ENCODE data around the gene HDAC8. TPM values are rescaled to one million over a fixed set of nuclear protein-coding genes. Genes with fewer than 3 reads are reported as not detected.
A peak's percentile ranks its signal among the peaks of the same experiment; 100 is the strongest.
"Not testable (repeated sequence)": the region's sequence is repeated elsewhere in the genome, so short reads cannot be mapped to it uniquely, and the experiment has no call there.

The HDAC8 gene
- total RNA-seq, 1 experiment from 2014 or later = 26.7 TPM

- Mint-ChIP-seq H3K9me3 (ENCODE audit: unreplicated experiment) (no peaks in the 10 kb centered on the region), H3K36me3 (ENCODE audit: insufficient read depth, unreplicated experiment) (peaks cover 37% of the 10 kb centered on the region), H3K27me3 (ENCODE audit: insufficient read depth, unreplicated experiment) (peaks cover 49% of the 10 kb centered on the region), H3K4me1 (ENCODE audit: insufficient read depth, unreplicated experiment) (no peaks in the 10 kb centered on the region), H3K4me3 (ENCODE audit: unreplicated experiment) (no peak overlapping the region), H3K27ac (ENCODE audit: low read depth, unreplicated experiment) (no peak overlapping the region)
- intact Hi-C loops (cut with micrococcal nuclease) = no loop called here
- TF ChIP-seq CTCF (IDR thresholded peaks at IDR 0.05; ENCODE audit: unreplicated experiment) = peak; percentile 21
- ChIA-PET CTCF (interaction anchor here (0.5 to 1.7 kb wide), 4 partner anchors 15 to 321 kb away, joined by 3 to 6 read pairs (median 4); no protein-coding TSS in a partner anchor), POLR2A (interaction anchor here (0.5 to 0.8 kb wide), 2 partner anchors 23 to 1107 kb away, joined by 3 read pairs; no protein-coding TSS in a partner anchor)
- peak; percentile 60 for DNase-seq (ENCODE audit: unreplicated experiment)
- BruUV-seq (replicated peaks) = no TSS peak
These were observed 2.9 kb downstream of the HDAC8 start for GRCh38 chrX:72569786-72570185.

- peaks cover 43% of the 10 kb centered on the region for H3K36me3 Mint-ChIP-seq (ENCODE audit: insufficient read depth, unreplicated experiment)
- no peak for DNase-seq (ENCODE audit: unreplicated experiment)
- peaks cover 43% of the 10 kb centered on the region for H3K27me3 Mint-ChIP-seq (ENCODE audit: insufficient read depth, unreplicated experiment)
- intact Hi-C loops (cut with micrococcal nuclease) = no loop called here
- BruUV-seq (replicated peaks) = no TSS peak
- CTCF ChIA-PET = interaction anchor here (0.6 to 1.7 kb wide), 2 partner anchors 13 to 14 kb away, joined by 3 to 6 read pairs; no protein-coding TSS in a partner anchor
- POLR2A ChIA-PET = no interaction called here
- no peaks in the 10 kb centered on the region for H3K9me3 Mint-ChIP-seq (ENCODE audit: unreplicated experiment)
- no peak overlapping the region for H3K27ac Mint-ChIP-seq (ENCODE audit: low read depth, unreplicated experiment)
- TF ChIP-seq CTCF (IDR thresholded peaks at IDR 0.05; ENCODE audit: unreplicated experiment) = no peak
- no peaks in the 10 kb centered on the region for H3K4me1 Mint-ChIP-seq (ENCODE audit: insufficient read depth, unreplicated experiment)
- H3K4me3 Mint-ChIP-seq (ENCODE audit: unreplicated experiment) = no peak overlapping the region
These were observed 4.1 kb downstream of the HDAC8 start for GRCh38 chrX:72568406-72569092.

GRCh38 chrX:72566448-72566847, 6.2 kb downstream of the HDAC8 start:
- Mint-ChIP-seq H3K4me1 (ENCODE audit: insufficient read depth, unreplicated experiment) (no peaks in the 10 kb centered on the region), H3K36me3 (ENCODE audit: insufficient read depth, unreplicated experiment) (peaks cover 47% of the 10 kb centered on the region), H3K9me3 (ENCODE audit: unreplicated experiment) (no peaks in the 10 kb centered on the region), H3K4me3 (ENCODE audit: unreplicated experiment) (no peak overlapping the region), H3K27ac (ENCODE audit: low read depth, unreplicated experiment) (no peak overlapping the region), H3K27me3 (ENCODE audit: insufficient read depth, unreplicated experiment) (peaks cover 57% of the 10 kb centered on the region)
- intact Hi-C loops (cut with micrococcal nuclease) = no loop called here
- POLR2A ChIA-PET = no interaction called here
- no TSS peak for BruUV-seq (replicated peaks)
- DNase-seq (ENCODE audit: unreplicated experiment) = no peak
- TF ChIP-seq CTCF (IDR thresholded peaks at IDR 0.05; ENCODE audit: unreplicated experiment) = no peak
- CTCF ChIA-PET = no interaction called here

- H3K9me3 Mint-ChIP-seq (ENCODE audit: unreplicated experiment); H3K4me1 Mint-ChIP-seq (ENCODE audit: insufficient read depth, unreplicated experiment); H3K4me3 Mint-ChIP-seq (ENCODE audit: unreplicated experiment); POLR2A ChIA-PET; BruUV-seq (replicated peaks); CTCF ChIA-PET; H3K27ac Mint-ChIP-seq (ENCODE audit: low read depth, unreplicated experiment); intact Hi-C loops (cut with micrococcal nuclease); DNase-seq (ENCODE audit: unreplicated experiment): not testable (repeated sequence)
- Mint-ChIP-seq H3K27me3 (ENCODE audit: insufficient read depth, unreplicated experiment) (peaks cover 62% of the 10 kb centered on the region), H3K36me3 (ENCODE audit: insufficient read depth, unreplicated experiment) (peaks cover 21% of the 10 kb centered on the region)
These were observed 13.0 kb downstream of the HDAC8 start for GRCh38 chrX:72559655-72560054.
